ENCODE results near the gene SLC26A5.
A peak's percentile ranks its signal among the peaks of the same experiment; 100 is the strongest.

DNA sequence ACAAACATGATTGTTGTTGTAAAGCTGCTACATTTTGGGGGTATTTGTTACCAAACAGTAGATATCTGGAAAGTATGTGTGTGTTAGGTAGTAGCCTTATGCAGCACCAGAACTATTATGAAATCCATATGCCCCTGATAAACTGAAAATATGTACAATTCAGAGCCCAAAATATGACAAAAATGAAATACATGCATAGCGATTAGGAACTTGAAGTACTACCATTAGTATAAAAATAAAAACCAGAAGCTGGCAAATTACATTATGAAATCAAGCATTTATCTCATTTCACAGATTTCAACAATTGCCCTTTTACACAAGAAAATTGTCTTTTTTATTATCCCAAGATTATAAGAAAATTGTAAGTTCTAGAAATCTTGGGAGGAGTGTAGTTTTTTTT lies 33.9 kb downstream of the SLC26A5 start:
- TF ChIP-seq BACH2 (CRISPR knock-in tag; IDR thresholded peaks at IDR 0.05; ENCODE audit: borderline replicate concordance) (no peak), ARNTL (CRISPR knock-in tag; IDR thresholded peaks at IDR 0.05; ENCODE audit: borderline replicate concordance, low read depth) (no peak), GLIS3 (CRISPR knock-in tag; IDR thresholded peaks at IDR 0.05) (no peak), RARB (CRISPR knock-in tag; IDR thresholded peaks at IDR 0.05) (no peak), SNAI2 (CRISPR knock-in tag; IDR thresholded peaks at IDR 0.05) (no peak), TOX (CRISPR knock-in tag; IDR thresholded peaks at IDR 0.05; ENCODE audit: borderline replicate concordance) (no peak), ESRRG (CRISPR knock-in tag; IDR thresholded peaks at IDR 0.05) (no peak), ZFP3 (CRISPR knock-in tag; IDR thresholded peaks at IDR 0.05) (no peak), ISL1 (CRISPR knock-in tag; IDR thresholded peaks at IDR 0.05) (peak; percentile 89), ZFP30 (CRISPR knock-in tag; IDR thresholded peaks at IDR 0.05) (no peak)
- TF ChIP-seq, protein P1, sequence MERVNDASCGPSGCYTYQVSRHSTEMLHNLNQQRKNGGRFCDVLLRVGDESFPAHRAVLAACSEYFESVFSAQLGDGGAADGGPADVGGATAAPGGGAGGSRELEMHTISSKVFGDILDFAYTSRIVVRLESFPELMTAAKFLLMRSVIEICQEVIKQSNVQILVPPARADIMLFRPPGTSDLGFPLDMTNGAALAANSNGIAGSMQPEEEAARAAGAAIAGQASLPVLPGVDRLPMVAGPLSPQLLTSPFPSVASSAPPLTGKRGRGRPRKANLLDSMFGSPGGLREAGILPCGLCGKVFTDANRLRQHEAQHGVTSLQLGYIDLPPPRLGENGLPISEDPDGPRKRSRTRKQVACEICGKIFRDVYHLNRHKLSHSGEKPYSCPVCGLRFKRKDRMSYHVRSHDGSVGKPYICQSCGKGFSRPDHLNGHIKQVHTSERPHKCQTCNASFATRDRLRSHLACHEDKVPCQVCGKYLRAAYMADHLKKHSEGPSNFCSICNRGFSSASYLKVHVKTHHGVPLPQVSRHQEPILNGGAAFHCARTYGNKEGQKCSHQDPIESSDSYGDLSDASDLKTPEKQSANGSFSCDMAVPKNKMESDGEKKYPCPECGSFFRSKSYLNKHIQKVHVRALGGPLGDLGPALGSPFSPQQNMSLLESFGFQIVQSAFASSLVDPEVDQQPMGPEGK (CRISPR knock-in tag; IDR thresholded peaks at IDR 0.05; ENCODE audit: borderline replicate concordance), result no peak
- TF ChIP-seq, protein P2, sequence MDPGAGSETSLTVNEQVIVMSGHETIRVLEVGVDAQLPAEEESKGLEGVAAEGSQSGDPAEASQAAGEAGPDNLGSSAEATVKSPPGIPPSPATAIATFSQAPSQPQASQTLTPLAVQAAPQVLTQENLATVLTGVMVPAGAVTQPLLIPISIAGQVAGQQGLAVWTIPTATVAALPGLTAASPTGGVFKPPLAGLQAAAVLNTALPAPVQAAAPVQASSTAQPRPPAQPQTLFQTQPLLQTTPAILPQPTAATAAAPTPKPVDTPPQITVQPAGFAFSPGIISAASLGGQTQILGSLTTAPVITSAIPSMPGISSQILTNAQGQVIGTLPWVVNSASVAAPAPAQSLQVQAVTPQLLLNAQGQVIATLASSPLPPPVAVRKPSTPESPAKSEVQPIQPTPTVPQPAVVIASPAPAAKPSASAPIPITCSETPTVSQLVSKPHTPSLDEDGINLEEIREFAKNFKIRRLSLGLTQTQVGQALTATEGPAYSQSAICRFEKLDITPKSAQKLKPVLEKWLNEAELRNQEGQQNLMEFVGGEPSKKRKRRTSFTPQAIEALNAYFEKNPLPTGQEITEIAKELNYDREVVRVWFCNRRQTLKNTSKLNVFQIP (CRISPR knock-in tag; IDR thresholded peaks at IDR 0.05; ENCODE audit: borderline replicate concordance, low read depth), result no peak
- TF ChIP-seq, protein P3, sequence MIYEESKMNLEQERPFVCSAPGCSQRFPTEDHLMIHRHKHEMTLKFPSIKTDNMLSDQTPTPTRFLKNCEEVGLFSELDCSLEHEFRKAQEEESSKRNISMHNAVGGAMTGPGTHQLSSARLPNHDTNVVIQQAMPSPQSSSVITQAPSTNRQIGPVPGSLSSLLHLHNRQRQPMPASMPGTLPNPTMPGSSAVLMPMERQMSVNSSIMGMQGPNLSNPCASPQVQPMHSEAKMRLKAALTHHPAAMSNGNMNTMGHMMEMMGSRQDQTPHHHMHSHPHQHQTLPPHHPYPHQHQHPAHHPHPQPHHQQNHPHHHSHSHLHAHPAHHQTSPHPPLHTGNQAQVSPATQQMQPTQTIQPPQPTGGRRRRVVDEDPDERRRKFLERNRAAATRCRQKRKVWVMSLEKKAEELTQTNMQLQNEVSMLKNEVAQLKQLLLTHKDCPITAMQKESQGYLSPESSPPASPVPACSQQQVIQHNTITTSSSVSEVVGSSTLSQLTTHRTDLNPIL (CRISPR knock-in tag; IDR thresholded peaks at IDR 0.05; ENCODE audit: low read depth), result no peak
